H9 (cell line): ENCODE measurements around the gene ZFTA. TPM values are rescaled to one million over a fixed set of nuclear protein-coding genes. Genes with fewer than 3 reads are reported as not detected.

ENCODE experiments used
- DNase-seq: peaks from one replicate; pipeline ENCODE4 v3.0.0-alpha.2; 2017
- H2AFZ ChIP-seq: one replicate; pipeline ENCODE4 v1.6.1; 2013; ENCODE audit warnings: mild to moderate bottlenecking, low read length, control low read depth, moderate library complexity
- H2AK5ac ChIP-seq: 2 replicates; pipeline ENCODE4 v1.6.1; 2013; ENCODE audit warnings: low read length, control low read depth, mixed read lengths; ENCODE audit not compliant: insufficient read length
- H2BK120ac ChIP-seq: one replicate; pipeline ENCODE4 v1.6.1; 2013; ENCODE audit warnings: low read depth, mild to moderate bottlenecking, low read length, control low read depth, inconsistent platforms; ENCODE audit not compliant: poor library complexity, severe bottlenecking
- H2BK12ac ChIP-seq: 2 replicates; pipeline ENCODE4 v1.6.1; 2013; ENCODE audit warnings: low read length, control low read depth, mixed read lengths, low read depth; ENCODE audit not compliant: insufficient read length
- H2BK15ac ChIP-seq: 2 replicates; pipeline ENCODE4 v1.6.1; 2013; ENCODE audit warnings: low read depth, low read length, control low read depth
- H2BK20ac ChIP-seq: one replicate; pipeline ENCODE4 v1.6.1; 2013; ENCODE audit warnings: low read depth, mild to moderate bottlenecking, low read length, control low read depth, inconsistent platforms; ENCODE audit not compliant: poor library complexity, severe bottlenecking
- H2BK5ac ChIP-seq: 2 replicates; pipeline ENCODE4 v1.6.1; 2013; ENCODE audit warnings: low read length, control low read depth, mixed read lengths; ENCODE audit not compliant: insufficient read length
- H3K14ac ChIP-seq: 2 replicates; pipeline ENCODE4 v1.6.1; 2013; ENCODE audit warnings: low read length, control low read depth; ENCODE audit not compliant: insufficient read depth
- H3K18ac ChIP-seq: 2 replicates; pipeline ENCODE4 v1.6.1; 2013; ENCODE audit warnings: low read depth, mild to moderate bottlenecking, mixed read lengths, low read length, control low read depth; ENCODE audit not compliant: insufficient read length
- H3K23ac ChIP-seq: 2 replicates; pipeline ENCODE4 v1.6.1; 2013; ENCODE audit warnings: low read length, control low read depth, mixed read lengths, low read depth; ENCODE audit not compliant: insufficient read length
- H3K23me2 ChIP-seq: 2 replicates; pipeline ENCODE4 v1.6.1; 2013; ENCODE audit warnings: low read depth, mild to moderate bottlenecking, mixed read lengths, low read length, control low read depth; ENCODE audit not compliant: insufficient read length, poor library complexity, severe bottlenecking
- H3K27ac ChIP-seq: 2 replicates; pipeline ENCODE4 v1.5.1; 2013; ENCODE audit warnings: low read length, control low read depth, mixed read lengths, low read depth; ENCODE audit not compliant: insufficient read length
- H3K27me3 ChIP-seq: 2 replicates; pipeline ENCODE4 v1.6.1; 2013; ENCODE audit warnings: low read length, control low read depth, inconsistent platforms; ENCODE audit not compliant: insufficient read depth
- H3K4ac ChIP-seq: 2 replicates; pipeline ENCODE4 v1.6.1; 2013; ENCODE audit warnings: low read depth, mild to moderate bottlenecking, control low read depth, inconsistent platforms, low read length, moderate library complexity
- H3K4me1 ChIP-seq: 2 replicates; pipeline ENCODE4 v1.6.1; 2013; ENCODE audit warnings: low read length, control low read depth, inconsistent platforms; ENCODE audit not compliant: insufficient read depth
- H3K4me2 ChIP-seq: 2 replicates; pipeline ENCODE4 v1.6.1; 2013; ENCODE audit warnings: low read length, control low read depth, mixed read lengths; ENCODE audit not compliant: insufficient read length, insufficient read depth
- H3K56ac ChIP-seq: 2 replicates; pipeline ENCODE4 v1.6.1; 2013; ENCODE audit warnings: low read depth, mild to moderate bottlenecking, mixed read lengths, low read length, control low read depth; ENCODE audit not compliant: insufficient read length
- H3K79me1 ChIP-seq: 2 replicates; pipeline ENCODE4 v1.6.1; 2013; ENCODE audit warnings: low read depth, mild to moderate bottlenecking, moderate library complexity, low read length, control low read depth, inconsistent platforms; ENCODE audit not compliant: insufficient read depth, poor library complexity, severe bottlenecking
- H3K79me2 ChIP-seq: 2 replicates; pipeline ENCODE4 v1.6.1; 2013; ENCODE audit warnings: low read length, control low read depth, inconsistent platforms; ENCODE audit not compliant: insufficient read depth
- H3K9ac ChIP-seq: 2 replicates; pipeline ENCODE4 v1.6.1; 2013; ENCODE audit warnings: low read length, control low read depth, mixed read lengths; ENCODE audit not compliant: insufficient read length; ENCODE audit errors: extremely low read depth
- H3K9me3 ChIP-seq: one replicate; pipeline ENCODE4 v1.6.1; 2013; ENCODE audit warnings: low read depth, low read length, inconsistent platforms; ENCODE audit not compliant: control insufficient read depth
- H3T11ph ChIP-seq: one replicate; pipeline ENCODE4 v1.6.1; 2013; ENCODE audit warnings: mild to moderate bottlenecking, low read length, control low read depth, inconsistent platforms
- H4K20me1 ChIP-seq: one replicate; pipeline ENCODE4 v1.6.1; 2013; ENCODE audit not compliant: control insufficient read depth, insufficient read length, insufficient read depth
- H4K5ac ChIP-seq: 2 replicates; pipeline ENCODE4 v1.6.1; 2013; ENCODE audit warnings: low read depth, mild to moderate bottlenecking, mixed read lengths, low read length, control low read depth; ENCODE audit not compliant: insufficient read length
- H4K8ac ChIP-seq: replicated peaks from 2 replicates; pipeline ENCODE4 v1.6.1; 2013; ENCODE audit warnings: low read length, control low read depth, mixed read lengths, low read depth; ENCODE audit not compliant: insufficient read length
- H4K91ac ChIP-seq: 2 replicates; pipeline ENCODE4 v1.6.1; 2013; ENCODE audit warnings: low read depth, mild to moderate bottlenecking, moderate library complexity, mixed read lengths, low read length, control low read depth; ENCODE audit not compliant: insufficient read length
- H3K27ac Mint-ChIP-seq, 3 experiments: 2 replicates in 2 of 3; 3 replicates in 1 of 3; pipeline ENCODE4 v1.8.0; 2020 to 2021; ENCODE audit warnings: mixed read lengths in 3 of 3, mild to moderate bottlenecking in 1 of 3, moderate library complexity in 1 of 3
- H3K27me3 Mint-ChIP-seq: 2 replicates; pipeline ENCODE4 v1.8.0; 2021; ENCODE audit warnings: low read depth, mild to moderate bottlenecking, moderate library complexity, mixed read lengths
- H3K36me3 Mint-ChIP-seq, 3 experiments: 2 replicates in 2 of 3; 3 replicates in 1 of 3; pipeline ENCODE4 v1.8.0; 2020 to 2021; ENCODE audit warnings: low read depth in 3 of 3, mixed read lengths in 3 of 3; ENCODE audit not compliant: insufficient read depth in 1 of 3
- H3K4me1 Mint-ChIP-seq, 2 experiments: 2 replicates each; pipeline ENCODE4 v1.8.0; 2020; ENCODE audit warnings: mixed read lengths in 2 of 2
- H3K4me3 Mint-ChIP-seq, 2 experiments: 2 replicates in 1 of 2; 3 replicates in 1 of 2; pipeline ENCODE4 v1.8.0; 2020 to 2021; ENCODE audit warnings: mild to moderate bottlenecking in 2 of 2, mixed read lengths in 2 of 2, moderate library complexity in 1 of 2
- H3K9me3 Mint-ChIP-seq, 2 experiments: 2 replicates in 1 of 2; 3 replicates in 1 of 2; pipeline ENCODE4 v1.8.0; 2020; ENCODE audit warnings: mild to moderate bottlenecking in 2 of 2, mixed read lengths in 2 of 2, moderate library complexity in 1 of 2
- WGBS: extraction: QIAGEN DNeasy Blood & Tissue Kit; methylation state at CpG from one replicate; pipeline ENCODE4 v1.1.7; 2013; ENCODE audit warnings: missing lambda C conversion rate, low lambda C conversion rate, mixed read lengths; ENCODE audit not compliant: insufficient read length; ENCODE audit errors: extremely low coverage; 5-methylcytosine and 5-hydroxymethylcytosine counted together
- total RNA-seq: library from RNA; stranded (reverse); gene quantifications from 2 replicates; pipeline ENCODE4 v1.2.1, GENCODE V29; 2021
- TF ChIP-seq, protein P1 (sequence below): fragments of 200-600 bp; sonication (generic); conservative IDR thresholded peaks from 3 replicates; pipeline ENCODE4 v1.8.0; 2021; ENCODE audit warnings: antibody characterized with exemption, mild to moderate bottlenecking

ZFTA gene
- total RNA-seq, 1 experiment from 2014 or later, result 48.2 TPM

DNA sequence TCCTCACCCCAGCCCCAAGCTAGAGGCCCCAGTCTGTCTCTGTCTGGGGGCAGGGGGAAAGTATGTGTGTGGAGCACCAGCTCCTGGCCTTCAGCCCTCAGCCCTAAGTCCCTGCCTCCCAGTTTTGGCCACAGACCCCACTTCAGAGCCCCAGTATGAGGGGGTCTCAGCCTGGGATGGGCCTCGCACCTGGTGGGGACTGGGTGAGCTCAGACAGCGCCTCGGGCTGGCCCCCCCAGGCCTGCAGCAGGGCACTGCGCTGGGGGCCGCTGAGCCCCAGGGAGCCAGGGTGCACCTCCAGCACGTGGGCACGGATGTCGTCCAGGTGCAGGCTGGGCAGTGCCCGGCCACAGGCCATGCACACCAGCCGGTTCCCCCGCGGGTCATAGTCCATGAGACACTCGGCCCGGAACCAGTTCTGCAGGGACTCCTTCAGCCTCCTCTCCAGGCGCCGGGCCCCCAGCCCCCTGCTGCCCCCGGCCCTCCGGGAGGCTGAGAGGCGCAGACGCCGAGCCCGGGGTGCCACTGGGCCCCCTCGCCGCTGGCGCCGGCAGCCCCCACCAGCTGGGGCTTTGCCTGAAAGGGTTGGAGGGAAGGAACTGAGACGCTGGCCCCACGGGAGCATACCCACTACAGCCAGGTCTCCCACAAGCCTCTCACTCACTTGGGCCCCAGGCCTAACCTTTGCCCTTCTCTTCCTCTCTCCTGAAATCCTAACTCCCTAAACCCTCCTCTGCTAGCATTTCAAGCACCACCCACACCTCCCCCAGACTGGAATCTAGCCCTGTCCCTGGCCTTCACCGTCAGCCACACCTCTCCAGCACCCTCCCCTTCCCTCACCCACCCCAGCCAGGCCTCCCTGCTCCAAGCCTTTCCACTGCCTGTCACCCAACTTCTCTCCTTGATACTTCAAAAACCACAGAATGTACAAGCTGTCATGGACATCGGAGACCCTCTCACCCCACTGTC, 3.6 kb downstream of the ZFTA start:
- Histone ChIP-seq H3K27me3 (no peaks in the 10 kb centered on the region), H2BK20ac (no peak overlapping the region), H3K18ac (no peak overlapping the region), H2AFZ (no peak overlapping the region), H3K27ac (no peak overlapping the region), H2BK15ac (no peak overlapping the region), H2BK120ac (no peak overlapping the region), H3K56ac (no peak overlapping the region), H3K14ac (no peak overlapping the region), H3K4me2 (no peak overlapping the region), H4K20me1 (no peaks in the 10 kb centered on the region), H3K4ac (no peak overlapping the region), H3T11ph (no peak overlapping the region), H2BK5ac (no peak overlapping the region), H2AK5ac (no peak overlapping the region), H3K79me2 (peaks cover 5% of the 10 kb centered on the region; the same call in 1 of the 2 replicates), H3K23me2 (peaks cover 32% of the 10 kb centered on the region), H3K23ac (no peak overlapping the region), H3K9ac (no peak overlapping the region), H2BK12ac (no peak overlapping the region), H4K5ac (no peak overlapping the region), H3K4me1 (no peaks in the 10 kb centered on the region; the same call in 1 of the 2 replicates), H4K8ac (no peak overlapping the region), H3K79me1 (peaks cover 2% of the 10 kb centered on the region), H3K9me3 (no peaks in the 10 kb centered on the region), H4K91ac (no peak overlapping the region)
- H3K4me3 Mint-ChIP-seq, result peak overlapping the region; percentile 73 to 92; a peak in 4 of 5 replicates
- H3K36me3 Mint-ChIP-seq, result peaks cover 0 to 36% (median 5%) of the 10 kb centered on the region in 3 experiments; a peak in 5 of 7 replicates
- DNase-seq, result peak; percentile 77
- no CpG with 5 or more reads among the region's 30 CpGs for whole genome bisulfite sequencing
- H3K27me3 Mint-ChIP-seq, result peaks cover 2% of the 10 kb centered on the region
- peaks cover 46 to 48% of the 10 kb centered on the region in 2 experiments for H3K4me1 Mint-ChIP-seq
- H3K27ac Mint-ChIP-seq, result peak overlapping the region in 1 of 3 experiments; percentile 96; a peak in 2 of 7 replicates
- H3K9me3 Mint-ChIP-seq, result 0 out of 5 replicates have a peak, but pooled peaks cover 0 to 2% of the 10 kb centered on the region in 2 experiments
- TF ChIP-seq, protein P1, sequence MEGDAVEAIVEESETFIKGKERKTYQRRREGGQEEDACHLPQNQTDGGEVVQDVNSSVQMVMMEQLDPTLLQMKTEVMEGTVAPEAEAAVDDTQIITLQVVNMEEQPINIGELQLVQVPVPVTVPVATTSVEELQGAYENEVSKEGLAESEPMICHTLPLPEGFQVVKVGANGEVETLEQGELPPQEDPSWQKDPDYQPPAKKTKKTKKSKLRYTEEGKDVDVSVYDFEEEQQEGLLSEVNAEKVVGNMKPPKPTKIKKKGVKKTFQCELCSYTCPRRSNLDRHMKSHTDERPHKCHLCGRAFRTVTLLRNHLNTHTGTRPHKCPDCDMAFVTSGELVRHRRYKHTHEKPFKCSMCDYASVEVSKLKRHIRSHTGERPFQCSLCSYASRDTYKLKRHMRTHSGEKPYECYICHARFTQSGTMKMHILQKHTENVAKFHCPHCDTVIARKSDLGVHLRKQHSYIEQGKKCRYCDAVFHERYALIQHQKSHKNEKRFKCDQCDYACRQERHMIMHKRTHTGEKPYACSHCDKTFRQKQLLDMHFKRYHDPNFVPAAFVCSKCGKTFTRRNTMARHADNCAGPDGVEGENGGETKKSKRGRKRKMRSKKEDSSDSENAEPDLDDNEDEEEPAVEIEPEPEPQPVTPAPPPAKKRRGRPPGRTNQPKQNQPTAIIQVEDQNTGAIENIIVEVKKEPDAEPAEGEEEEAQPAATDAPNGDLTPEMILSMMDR, result no peak
